ENCODE data around the gene RAD9A.
"Not testable (repeated sequence)": the region's sequence is repeated elsewhere in the genome, so short reads cannot be mapped to it uniquely, and the experiment has no call there.

RAD9A gene

DNA sequence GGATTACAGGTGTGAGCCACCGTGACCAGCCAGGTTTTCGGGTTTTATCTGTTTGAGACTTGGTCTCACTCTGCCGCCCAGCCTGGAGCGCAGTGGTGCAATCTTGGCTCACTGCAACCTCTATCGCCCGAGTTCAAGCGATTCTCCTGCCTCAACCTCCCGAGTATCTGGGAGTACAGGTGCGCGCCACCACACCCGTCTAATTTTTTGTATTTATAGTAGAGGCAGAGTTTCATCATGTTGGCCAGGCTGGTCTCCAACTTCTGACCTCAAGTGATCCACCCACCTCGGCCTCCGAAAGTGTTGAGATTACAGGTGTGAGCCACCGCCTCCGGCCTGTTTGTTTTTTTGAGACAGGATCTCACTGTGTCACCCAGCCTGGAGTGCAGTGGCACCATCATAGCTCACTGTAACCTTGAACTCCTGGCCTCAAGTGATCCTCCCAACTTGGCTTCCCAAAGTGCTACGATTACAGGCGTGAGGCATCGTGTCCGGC is 35.6 kb downstream of the RAD9A start:
- DNase-seq (ENCODE audit: low spot score) = not testable (repeated sequence)

DNA sequence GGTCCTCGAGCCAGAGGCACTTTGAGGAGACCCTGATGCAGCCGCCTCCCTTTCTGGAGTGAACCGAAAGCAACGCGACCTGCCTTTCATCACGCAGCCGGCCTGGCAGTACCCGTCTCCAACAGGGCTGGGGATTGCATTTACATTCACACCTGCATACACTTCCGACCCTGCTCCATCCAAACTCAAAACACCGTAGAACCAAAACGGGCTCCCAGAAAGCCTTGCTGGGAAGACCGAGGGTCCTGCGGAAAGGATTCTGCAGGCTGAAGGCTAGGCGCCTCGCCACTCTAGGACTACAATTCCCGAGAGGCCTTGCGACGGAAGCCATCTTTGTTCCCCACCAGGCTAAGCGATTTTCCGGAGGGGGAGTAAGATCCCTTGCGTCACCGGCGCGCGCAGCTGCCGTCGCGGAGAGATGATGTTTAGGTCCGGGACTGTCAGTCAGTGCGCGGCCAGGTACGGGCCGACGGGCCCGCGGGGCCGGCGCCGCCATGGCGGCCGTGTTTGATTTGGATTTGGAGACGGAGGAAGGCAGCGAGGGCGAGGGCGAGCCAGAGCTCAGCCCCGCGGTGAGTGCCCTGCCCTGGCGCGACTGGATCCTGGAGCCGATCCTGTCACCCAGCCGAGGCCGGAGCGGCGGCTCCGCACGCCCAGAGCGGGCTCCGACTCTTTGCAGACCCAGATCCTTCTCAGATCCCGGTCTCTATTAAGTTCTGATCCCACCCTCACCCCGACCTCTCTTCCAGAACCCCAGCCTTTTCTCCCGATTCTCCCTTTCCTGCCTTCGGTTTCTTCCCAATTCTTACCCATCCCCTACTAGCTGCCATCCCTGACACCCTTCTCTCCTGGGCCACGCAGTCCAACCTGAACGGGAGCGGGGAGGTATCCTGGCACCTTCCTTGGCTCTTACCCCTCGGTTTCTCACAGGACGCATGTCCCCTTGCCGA is 36.5 kb downstream of the RAD9A start, which contains the start of gene RPS6KB2:
TSS of gene RPS6KB2 (plus strand) at position 443 of the 950 bp plus-strand sequence. CDS start at position 495, 52 bp downstream.
- DNase-seq (ENCODE audit: low spot score) = peak; percentile 98

DNA sequence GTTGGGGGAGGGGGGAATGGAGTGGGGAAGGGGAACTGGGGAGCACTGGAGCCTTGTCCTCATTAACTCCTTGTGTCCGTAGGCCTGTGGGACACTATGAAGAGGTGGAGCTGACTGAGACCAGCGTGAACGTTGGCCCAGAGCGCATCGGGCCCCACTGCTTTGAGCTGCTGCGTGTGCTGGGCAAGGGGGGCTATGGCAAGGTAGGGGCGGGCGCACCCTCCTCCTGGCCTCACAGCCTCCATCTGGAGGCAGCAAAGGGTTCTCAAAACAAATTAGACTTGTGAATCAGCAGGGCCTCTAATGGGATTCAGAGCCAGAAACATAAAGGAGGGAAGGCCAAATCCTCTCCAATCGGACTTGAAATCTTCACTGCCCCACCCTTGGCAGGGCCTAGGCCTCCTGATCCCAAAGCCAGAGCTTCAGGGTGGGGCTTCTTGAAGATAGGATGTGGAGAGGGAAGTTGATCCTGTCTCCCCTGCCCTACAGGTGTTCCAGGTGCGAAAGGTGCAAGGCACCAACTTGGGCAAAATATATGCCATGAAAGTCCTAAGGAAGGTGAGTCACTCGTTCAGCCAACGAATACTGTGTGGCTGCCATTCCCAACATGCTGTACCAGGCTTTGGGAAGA is 37.4 kb downstream of the RAD9A start:
- no peak for DNase-seq (ENCODE audit: low spot score)

DNA sequence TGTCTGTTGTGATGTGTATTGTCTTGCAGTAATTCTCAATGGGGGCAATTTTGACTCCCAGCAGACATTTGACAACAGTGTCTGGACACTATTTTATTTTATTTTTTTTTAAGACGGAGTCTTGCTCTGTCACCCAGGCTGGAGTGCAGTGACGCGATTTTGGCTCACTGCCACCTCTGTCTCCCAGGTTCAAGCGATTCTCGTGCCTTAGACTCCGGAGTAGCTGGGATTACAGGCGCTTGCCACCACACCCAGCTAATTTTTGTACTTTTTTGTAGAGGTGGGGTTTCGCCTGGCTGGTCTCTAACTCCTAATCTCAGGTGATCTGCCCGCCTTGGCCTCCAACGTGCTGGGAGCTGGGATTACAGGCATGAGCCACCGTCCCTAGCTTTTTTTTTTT is 37.9 kb downstream of the RAD9A start:
- no peak for DNase-seq (ENCODE audit: low spot score)

DNA sequence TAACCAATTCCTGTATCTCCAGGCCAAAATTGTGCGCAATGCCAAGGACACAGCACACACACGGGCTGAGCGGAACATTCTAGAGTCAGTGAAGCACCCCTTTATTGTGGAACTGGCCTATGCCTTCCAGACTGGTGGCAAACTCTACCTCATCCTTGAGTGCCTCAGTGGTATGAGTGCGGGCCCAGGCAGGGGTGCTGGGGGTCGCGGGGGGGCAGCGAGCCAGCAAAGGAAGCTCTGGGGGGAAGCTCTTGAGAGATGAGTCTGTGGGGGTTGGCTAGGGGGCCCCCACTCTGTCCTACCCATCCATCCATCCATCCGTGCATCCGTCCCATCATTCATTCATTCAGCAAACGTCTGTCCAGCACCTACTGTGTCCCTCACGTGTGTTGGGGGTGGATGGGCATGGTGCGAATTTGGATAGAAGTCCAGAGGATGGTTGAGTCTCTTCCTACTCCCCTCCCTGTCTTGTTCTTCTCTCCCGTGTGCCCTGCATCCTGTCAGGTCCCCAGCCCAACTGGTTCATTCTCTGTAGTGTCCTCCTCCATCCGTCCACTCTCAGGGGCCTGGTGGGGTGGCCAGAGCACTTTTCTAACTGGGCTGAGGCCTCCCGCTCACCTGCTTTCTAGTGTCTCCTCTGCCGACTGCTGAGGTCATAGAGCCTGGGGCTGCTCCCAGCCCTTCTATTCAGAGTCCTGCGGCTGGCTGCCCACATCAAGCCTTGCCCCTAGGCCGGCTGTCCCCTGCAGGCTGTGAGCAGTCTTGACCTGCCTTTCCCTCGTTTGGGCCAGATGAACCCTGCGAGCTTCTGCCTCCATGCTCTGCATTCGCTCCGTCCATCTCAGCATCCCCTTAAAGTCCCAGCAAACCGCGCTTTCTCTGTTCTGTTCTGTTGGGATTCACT is 39.8 kb downstream of the RAD9A start:
- DNase-seq (ENCODE audit: low spot score) = no peak

DNA sequence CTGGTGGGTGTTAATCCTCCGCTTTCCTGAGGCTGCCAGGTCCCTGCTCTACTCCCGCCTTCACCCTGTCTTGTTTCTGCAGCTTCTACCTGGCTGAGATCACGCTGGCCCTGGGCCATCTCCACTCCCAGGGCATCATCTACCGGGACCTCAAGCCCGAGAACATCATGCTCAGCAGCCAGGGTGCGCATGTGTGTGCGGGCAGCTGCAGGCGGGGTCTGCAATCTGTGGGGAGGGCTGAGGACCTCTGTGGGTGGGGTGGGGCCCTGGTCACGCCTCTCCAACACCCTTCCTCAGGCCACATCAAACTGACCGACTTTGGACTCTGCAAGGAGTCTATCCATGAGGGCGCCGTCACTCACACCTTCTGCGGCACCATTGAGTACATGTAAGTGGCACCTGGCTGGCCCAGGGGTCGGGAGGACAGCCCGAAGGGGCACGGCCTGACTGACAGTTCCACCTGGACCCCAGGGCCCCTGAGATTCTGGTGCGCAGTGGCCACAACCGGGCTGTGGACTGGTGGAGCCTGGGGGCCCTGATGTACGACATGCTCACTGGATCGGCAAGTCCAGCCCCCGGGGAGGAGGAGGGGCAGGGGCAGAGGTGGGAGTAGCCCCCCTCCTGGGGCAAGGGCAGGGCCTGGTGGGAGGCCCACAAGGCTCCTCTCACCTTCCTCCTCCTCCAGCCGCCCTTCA is 41.0 kb downstream of the RAD9A start:
- DNase-seq (ENCODE audit: low spot score) = no peak

DNA sequence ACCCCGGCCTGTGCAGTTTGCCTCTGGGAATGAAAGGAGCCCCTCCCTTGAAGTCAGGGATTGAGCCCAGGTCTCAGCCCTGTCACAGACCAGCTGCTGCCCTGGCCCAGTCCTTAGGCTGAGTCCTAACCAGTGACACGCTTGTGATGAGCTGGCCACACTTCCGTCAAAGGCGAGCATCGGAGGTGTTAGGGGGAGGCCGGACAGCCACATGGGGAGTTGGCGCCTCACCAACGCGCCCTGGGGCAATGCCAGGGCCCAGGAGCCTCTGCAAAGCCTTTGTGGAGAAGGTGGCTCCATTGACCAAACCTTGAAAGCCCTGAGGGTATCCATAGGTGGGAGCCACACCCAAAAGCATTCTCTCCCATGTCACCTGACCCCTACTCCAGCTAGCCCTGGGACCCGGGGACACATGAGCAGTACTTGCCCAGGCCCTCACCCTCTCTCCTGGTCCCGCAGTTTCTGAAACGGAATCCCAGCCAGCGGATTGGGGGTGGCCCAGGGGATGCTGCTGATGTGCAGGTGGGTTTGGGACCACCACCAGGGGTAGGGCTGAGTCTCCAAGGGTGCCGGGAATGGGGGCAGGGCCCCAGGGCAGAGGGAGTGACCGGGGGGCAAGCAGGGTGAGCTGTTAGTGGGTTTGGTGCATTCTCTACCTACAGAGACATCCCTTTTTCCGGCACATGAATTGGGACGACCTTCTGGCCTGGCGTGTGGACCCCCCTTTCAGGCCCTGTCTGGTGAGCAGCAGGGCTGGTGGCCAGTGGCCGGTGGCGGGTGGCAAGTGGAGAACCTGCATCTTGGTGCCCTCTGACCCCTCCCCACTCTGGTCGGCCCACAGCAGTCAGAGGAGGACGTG is 42.0 kb downstream of the RAD9A start:
- no peak for DNase-seq (ENCODE audit: low spot score)

DNA sequence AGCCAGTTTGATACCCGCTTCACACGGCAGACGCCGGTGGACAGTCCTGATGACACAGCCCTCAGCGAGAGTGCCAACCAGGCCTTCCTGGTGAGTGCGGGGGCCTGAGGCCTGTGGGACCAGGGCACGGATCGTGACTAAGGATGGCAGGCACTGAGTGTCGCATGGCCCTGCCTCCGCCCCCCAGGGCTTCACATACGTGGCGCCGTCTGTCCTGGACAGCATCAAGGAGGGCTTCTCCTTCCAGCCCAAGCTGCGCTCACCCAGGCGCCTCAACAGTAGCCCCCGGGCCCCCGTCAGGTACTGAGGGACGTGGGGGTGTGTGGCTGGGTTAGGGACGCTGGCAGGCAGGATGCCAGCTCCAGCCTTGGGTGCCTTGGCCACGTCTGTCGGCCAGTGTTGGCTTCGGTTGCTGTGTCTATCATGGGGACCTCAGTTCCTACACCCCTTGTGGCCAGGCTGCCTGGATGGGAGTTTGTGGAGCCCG is 42.7 kb downstream of the RAD9A start:
- no peak for DNase-seq (ENCODE audit: low spot score)

DNA sequence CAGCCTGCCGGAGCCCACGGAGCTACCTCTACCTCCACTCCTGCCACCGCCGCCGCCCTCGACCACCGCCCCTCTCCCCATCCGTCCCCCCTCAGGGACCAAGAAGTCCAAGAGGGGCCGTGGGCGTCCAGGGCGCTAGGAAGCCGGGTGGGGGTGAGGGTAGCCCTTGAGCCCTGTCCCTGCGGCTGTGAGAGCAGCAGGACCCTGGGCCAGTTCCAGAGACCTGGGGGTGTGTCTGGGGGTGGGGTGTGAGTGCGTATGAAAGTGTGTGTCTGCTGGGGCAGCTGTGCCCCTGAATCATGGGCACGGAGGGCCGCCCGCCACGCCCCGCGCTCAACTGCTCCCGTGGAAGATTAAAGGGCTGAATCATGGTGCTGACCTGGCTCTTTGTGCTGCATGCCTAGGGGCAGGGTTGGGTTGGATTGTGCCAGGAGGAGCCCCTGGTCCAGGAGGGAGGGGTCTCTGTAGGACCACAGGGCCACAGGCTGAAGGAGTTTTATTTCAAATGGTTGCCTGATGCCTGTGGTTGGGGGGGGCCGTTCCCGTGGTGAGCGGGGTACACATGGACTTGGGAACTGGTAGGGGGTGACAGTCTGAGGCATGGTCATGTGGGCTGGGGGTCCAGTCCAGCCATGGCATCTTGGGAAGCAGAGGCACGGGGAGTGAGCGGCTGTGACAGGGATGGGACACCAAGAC is 43.4 kb downstream of the RAD9A start:
- DNase-seq (ENCODE audit: low spot score) = no peak

DNA sequence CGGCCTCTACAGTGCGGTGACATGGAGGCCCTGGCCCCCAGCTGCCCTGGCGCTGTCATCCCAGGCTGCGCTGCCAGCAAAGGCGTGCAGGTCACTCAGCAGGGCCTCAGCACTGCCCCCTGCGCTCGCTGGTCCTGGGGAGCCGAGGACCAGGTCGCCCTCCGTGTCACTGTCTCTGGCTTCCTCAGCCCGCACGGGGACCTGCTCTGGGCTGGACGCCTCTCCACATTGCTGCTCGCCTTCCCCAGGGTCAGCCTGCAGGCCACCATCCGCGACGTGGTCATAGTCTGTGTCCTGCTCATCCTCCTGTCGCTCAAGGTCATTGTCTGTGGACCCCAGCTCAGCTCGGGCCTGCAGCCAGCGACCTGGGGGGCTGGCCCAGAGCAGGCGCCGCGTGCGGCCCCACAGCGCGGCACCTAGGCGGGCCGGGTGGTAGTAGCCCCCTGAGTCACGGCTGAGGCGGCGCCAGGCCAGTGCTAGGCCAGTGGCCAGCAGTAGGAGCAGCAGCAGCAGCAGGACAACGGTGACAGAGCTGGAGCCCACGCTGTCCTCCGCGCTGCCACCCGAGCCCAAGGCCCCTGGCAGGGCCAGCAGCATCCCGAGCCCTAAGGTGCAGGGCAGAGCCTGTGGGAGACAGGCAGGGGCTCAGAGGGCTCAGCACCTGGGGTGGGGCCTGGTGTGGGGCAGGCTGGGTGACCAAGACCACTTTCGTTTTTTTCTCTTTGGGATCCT is 44.1 kb downstream of the RAD9A start:
- no peak for DNase-seq (ENCODE audit: low spot score)

DNA sequence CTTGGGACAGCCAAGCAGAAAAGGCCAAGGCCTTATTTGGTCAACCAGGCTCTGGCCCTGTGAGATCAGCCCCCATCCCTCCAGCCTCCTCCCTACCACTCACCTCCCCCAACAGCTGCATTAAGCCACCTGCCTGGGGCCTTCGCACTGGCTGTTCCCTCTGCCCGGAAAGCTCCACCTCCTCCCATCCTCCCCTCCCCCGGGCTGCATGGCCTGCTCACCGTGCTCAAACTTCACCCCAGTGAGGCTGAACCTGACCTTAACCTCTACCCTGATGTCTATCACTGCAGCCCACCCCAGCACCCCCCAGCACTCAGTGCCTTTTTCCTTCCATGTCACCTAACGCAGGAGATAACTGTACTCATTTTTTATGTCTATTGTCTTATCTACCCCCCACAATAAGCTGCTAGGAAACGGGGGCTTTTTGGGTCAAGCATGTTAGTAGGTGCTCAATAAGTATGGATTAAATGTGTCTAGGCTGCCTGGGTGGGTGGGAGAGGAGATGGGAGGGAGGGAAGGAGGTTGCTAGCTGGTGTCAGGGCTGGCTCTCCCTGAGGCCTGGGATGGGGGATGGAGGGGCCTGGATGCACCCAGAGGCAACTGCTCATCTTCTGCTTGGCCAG is 44.8 kb downstream of the RAD9A start:
- DNase-seq (ENCODE audit: low spot score) = no peak

DNA sequence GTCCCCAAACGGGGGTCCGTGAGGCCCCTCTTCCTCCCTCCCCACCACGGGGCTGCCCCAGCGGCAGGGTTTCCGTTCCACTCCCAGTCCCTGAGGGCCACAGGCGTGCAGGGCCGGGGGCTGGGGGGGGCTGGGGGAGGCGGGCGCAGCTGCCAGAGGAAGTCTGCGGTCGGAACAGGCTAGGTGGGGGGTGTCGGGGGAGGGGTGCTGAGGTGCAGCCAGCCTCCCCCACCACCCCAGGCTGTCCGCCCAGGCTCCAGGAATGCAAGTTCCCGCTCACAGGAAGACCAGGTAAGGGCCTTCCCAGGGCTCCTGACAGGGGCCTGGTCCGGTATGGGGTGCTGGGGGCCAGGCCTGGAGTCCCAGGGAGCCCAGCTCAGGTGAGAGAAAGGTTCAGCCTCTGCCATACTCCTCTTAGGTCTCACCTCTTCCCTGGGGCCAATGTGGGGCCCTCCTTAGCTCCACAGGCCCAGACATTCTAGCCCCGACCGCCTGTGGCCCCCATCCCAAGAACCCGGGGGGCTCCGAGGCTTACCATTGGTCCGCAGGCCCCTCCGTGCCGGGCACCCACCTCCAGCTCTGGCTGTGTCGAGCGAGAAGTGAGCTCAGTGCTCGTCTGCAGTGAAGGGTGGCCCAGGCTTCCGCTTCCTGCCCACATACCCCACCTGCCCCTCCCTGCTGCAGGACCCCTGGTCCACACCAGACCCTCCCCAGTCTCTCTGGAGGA is 45.5 kb downstream of the RAD9A start, which contains the start of gene PTPRCAP:
TSS of gene PTPRCAP (minus strand) at position 601 of the 727 bp plus-strand sequence. CDS start at position 538, 63 bp downstream.
- DNase-seq (ENCODE audit: low spot score) = no peak

DNA sequence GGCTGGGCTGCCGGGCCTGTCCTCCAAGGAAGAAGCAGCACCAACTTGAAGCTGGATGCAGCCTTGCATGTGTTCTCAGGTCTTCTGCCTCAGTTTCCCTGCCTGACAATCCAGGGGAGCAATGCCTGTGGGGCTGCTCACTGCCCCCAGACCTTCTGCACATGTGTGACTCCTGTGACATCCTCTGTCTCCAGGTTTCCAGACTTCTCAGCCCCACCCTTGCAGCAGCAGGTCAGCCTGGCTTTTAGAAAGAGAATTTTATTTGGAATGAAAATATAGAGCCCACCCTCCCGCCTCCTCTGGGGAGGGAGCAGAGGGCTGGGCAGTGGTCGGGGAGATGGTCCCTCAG is 46.0 kb downstream of the RAD9A start:
- DNase-seq (ENCODE audit: low spot score) = no peak

DNA sequence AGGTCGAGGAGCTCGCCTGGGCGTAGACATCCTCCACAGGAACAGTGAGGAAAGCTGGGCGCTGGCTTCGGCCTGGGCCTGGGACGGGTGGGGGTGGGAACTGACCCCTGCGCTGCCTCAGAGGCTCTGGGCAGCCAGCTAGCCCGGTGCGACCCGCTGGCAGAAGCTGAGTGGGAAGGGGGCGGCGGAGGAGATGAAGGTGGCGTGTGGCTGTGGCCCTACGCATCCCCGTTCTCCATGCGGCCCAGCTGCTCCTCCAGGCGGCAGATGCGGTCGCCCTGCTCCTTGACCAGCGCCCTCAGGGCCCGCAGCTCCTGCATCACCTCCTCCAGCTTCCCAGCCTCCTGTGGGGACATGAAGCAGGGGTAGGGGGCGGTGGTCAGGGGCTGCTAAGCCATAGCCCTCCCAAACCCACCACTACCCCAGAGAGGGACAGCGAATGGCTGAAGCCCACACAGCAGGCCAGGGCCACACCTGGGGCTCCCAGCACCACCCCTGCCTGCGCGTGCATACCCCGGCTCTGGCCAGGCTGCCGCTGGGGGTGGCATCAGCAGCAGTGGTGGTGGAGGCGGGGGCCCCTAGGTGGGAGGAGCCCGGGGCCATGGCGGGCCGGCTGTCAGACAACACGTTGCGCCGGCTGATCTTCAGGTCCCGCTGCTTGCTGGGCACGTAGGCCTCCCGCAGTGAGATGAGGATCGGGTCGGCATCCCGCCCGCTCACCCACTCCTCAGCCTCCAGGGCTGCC is 46.5 kb downstream of the RAD9A start:
- no peak for DNase-seq (ENCODE audit: low spot score)

DNA sequence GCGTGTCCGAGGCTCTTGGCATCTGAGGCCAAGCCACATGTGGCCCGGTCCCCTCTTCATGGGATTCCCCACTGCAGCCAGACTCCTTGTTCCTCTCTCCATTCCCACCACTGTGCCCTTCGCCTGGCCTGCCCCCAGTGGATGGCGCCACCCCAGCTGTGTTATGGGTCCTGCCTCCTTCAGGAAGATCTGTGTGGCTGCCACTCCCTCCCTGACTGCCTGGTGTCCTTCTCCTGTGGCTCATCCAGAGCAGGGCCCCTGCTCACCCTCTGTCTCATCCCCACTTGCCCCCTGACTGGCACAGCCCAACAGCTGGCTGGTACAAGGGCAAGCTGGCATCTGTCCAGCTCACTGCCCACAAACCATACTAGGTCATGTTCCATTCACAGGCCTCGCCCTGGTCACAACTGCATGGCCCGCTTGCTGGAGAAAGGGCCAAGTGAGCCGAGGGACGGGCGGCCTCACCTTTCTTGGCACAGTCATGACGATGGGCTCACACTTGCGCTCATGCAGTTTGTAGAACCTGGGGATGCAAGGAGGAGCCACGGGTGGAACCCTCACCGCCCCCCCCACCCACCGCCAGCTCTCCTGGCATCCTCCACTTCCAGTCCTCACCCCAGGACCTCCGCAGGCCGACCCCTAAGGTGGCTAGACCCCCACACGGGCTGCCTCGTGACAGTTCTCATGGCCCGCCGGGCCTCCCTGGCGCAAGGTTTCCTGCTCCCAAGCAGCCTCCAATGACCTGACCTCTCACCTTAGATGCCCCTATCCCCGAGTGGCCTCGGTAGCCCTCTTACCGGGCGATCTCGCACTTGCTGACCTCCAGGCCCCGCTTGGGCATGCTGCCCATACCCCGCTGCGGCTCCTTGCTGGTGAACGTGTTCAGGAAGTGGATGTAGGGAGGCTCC is 47.8 kb downstream of the RAD9A start:
- peak; percentile 47 for DNase-seq (ENCODE audit: low spot score)

Measured in cerebellar cortex (tissue), 1 donor.